Bronchial epithelial cell (primary cell): ENCODE data around the gene MGAT4A. TPM values are rescaled to one million over a fixed set of nuclear protein-coding genes. Genes with fewer than 3 reads are reported as not detected.

Experiments
- DNase-seq: peaks from one replicate; pipeline ENCODE4 v3.0.0-alpha.2; 2010; ENCODE audit warnings: low read depth
- FAIRE-seq: peaks from 2 replicates; lab custom pipeline; 2011; peaks lifted over from hg19 to GRCh38; lab: Jason Lieb, UNC
- H3K27me3 ChIP-seq: 2 replicates; pipeline ENCODE4 v1.5.1; 2011; ENCODE audit warnings: low read length; ENCODE audit not compliant: control insufficient read depth, insufficient read depth
- H3K36me3 ChIP-seq: 2 replicates; pipeline ENCODE4 v1.5.1; 2011; ENCODE audit warnings: low read length; ENCODE audit not compliant: control insufficient read depth, insufficient read depth
- H3K4me3 ChIP-seq: 2 replicates; pipeline ENCODE4 v1.5.1; 2011; ENCODE audit warnings: mild to moderate bottlenecking, low read depth, low read length, control low read depth
- CTCF ChIP-seq: IDR thresholded peaks from 2 replicates; pipeline ENCODE4 v1.5.1; 2011; ENCODE audit warnings: mild to moderate bottlenecking, moderate library complexity, low read length, control low read depth, inconsistent platforms; ENCODE audit not compliant: insufficient read depth, severe bottlenecking
- total RNA-seq: library from RNA; depleted of rRNA; stranded (reverse); fragments of >200 nt; gene quantifications from 2 replicates; pipeline ENCODE4 v1.2.1, GENCODE V29; 2014

Gene MGAT4A
- total RNA-seq, 1 donor from 2014 or later: 3.9 TPM

- FAIRE-seq: no peak
These were observed 72.0 kb downstream of the MGAT4A start for GRCh38 chr2:98658816-98659490.

GRCh38 chr2:98656800-98657199, 74.1 kb downstream of the MGAT4A start:
- FAIRE-seq (no peak), DNase-seq (no peak)
- no peaks in the 10 kb centered on the region for H3K36me3 ChIP-seq
- TF ChIP-seq CTCF: no peak
- H3K27me3 ChIP-seq: no peaks in the 10 kb centered on the region
- no peak overlapping the region for H3K4me3 ChIP-seq

More at GRCh38 chr2:98658816-98659490, 72.0 kb downstream of the MGAT4A start:
- Histone ChIP-seq H3K4me3 (no peak overlapping the region), H3K27me3 (no peaks in the 10 kb centered on the region), H3K36me3 (no peaks in the 10 kb centered on the region)
- DNase-seq: peak; percentile 60
- TF ChIP-seq CTCF: no peak

DNA sequence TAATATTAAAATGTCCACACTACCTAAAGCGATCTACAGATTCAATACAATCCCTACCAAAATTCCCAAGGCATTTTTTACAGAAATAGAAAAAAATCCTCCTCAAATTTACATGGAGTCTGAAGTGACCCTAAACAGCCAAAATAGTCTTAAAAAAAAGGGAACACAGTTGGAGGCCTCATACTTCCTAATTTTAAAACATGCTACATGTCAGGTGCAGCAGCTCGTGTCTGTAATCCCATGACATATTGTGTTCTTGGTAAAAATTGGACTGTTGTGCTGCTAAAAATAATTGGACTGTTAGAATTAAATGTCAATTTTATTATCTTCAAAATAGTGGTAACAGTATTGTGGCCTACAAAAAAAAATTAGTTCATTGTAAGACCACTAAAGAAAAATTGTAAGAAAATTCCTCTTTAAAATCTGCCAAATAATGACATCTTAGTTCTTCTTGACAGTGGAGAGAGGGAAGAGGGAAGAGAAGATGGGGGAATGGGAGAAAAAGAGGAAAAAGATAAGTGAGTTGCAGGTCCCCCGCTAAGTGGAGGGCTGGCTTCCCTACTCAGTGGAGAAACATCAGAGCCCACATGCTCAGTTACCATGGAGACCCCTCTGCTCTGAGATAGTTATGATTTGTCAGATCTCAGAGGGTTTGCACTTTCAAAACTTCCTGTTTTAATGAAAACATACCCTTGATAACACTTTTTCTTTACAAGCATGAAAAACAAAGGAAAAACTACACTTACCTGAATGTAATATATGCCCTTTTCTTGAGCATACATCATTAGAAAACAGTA, 76.0 kb downstream of the MGAT4A start:
- no peaks in the 10 kb centered on the region for H3K27me3 ChIP-seq
- DNase-seq (no peak), FAIRE-seq (no peak)
- H3K4me3 ChIP-seq: no peak overlapping the region
- H3K36me3 ChIP-seq: no peaks in the 10 kb centered on the region
- TF ChIP-seq CTCF: no peak

- DNase-seq (no peak), FAIRE-seq (no peak)
- Histone ChIP-seq H3K27me3 (no peaks in the 10 kb centered on the region), H3K36me3 (no peaks in the 10 kb centered on the region), H3K4me3 (no peak overlapping the region)
- no peak for TF ChIP-seq CTCF
These were observed 79.9 kb downstream of the MGAT4A start for GRCh38 chr2:98650998-98651397.

GRCh38 chr2:98649992-98650375, 80.9 kb downstream of the MGAT4A start:
- FAIRE-seq (no peak), DNase-seq (no peak)
- Histone ChIP-seq H3K4me3 (no peak overlapping the region), H3K36me3 (no peaks in the 10 kb centered on the region), H3K27me3 (no peaks in the 10 kb centered on the region)
- no peak for TF ChIP-seq CTCF
